SK-N-SH (cell line): ENCODE data around the gene HELT.

Experiments
- RFX5 ChIP-seq: IDR thresholded peaks from 2 replicates; pipeline ENCODE4 v1.6.1; 2012; ENCODE audit warnings: mild to moderate bottlenecking, improper control_type of control experiment, low read length
- YY1 ChIP-seq: IDR thresholded peaks from 2 replicates; pipeline ENCODE4 v1.4.0; 2012; ENCODE audit warnings: low read depth, mild to moderate bottlenecking
- TF ChIP-seq, protein P1 (sequence below): fragments of 200-600 bp; sonication (generic); IDR thresholded peaks from 2 replicates; pipeline ENCODE4 v1.6.1; 2017; ENCODE audit warnings: antibody characterized with exemption, mild to moderate bottlenecking, moderate library complexity

DNA sequence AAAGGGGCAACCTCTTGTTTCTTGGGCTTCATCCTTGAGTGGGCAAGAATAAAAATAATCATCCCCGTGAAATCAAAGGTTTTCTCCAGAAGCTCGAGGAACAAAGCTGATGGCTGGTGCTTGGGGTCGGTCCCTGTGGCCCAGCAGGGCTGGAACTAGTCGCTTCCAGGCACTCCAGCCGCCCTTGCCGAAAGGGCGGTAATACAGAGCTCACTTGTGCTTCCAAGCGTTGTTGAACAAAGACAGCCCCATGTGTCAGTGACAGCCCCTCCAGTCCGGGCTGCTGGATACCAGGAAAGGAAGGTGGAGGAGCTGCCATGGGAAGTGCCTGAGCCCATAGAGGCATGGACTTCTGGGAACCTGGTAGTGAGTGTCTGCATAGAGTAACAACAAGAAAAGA, 5.2 kb downstream of the HELT start:
- TF ChIP-seq, protein P1, sequence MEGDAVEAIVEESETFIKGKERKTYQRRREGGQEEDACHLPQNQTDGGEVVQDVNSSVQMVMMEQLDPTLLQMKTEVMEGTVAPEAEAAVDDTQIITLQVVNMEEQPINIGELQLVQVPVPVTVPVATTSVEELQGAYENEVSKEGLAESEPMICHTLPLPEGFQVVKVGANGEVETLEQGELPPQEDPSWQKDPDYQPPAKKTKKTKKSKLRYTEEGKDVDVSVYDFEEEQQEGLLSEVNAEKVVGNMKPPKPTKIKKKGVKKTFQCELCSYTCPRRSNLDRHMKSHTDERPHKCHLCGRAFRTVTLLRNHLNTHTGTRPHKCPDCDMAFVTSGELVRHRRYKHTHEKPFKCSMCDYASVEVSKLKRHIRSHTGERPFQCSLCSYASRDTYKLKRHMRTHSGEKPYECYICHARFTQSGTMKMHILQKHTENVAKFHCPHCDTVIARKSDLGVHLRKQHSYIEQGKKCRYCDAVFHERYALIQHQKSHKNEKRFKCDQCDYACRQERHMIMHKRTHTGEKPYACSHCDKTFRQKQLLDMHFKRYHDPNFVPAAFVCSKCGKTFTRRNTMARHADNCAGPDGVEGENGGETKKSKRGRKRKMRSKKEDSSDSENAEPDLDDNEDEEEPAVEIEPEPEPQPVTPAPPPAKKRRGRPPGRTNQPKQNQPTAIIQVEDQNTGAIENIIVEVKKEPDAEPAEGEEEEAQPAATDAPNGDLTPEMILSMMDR = no peak
- no peak for TF ChIP-seq RFX5
- no peak for TF ChIP-seq YY1
